Suppressor macrophage treated with lipopolysaccharide for 4 hours (primary cell): ENCODE measurements around the gene TEX47.

ENCODE experiments used
- DNase-seq: peaks from one replicate; pipeline ENCODE4 v3.0.0-alpha.2; 2020

Gene TEX47

DNA sequence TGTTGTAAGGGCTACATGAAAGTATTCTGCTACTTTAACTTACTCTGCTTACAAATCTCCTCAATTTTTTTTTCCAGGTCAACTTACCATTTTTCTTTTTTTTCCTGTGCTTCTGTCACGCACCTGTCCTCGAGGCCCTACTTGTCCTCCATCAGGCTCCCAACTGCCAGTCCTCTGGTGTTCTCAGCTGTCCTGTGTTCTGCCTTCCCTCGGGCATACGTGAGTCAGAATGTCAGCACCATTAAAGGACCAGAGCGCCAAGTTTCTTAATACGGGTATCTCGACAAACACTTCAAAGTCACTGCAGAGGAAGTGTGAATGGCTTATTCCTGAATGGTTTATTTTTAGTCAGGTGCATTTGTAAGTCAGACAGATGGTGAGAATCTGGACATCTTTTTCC is at the start of gene TEX47:
Gene TEX47 (minus strand): TSS at position 185 of the 400 bp plus-strand sequence. CDS start 795 bp downstream, outside the sequence.
- DNase-seq: no peak

DNA sequence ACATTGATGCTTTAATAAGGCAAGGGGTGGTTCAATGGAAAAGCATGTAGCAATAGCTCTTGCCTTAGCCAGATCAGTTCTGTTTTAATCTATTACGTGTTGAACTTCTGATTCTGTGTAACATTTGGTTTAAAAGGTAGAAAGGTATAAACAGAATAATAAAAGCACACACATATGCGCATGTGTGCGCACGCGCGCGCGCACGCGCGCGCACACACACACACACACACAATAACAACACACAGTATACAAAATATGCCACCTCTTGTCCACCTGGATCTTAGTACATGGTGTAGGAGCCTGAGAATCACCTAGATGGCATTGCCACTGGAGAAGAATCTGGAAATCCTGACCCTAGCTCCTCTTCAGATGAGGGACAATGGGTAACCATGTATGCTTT is 49.6 kb upstream of the TEX47 start:
- DNase-seq: no peak

DNA sequence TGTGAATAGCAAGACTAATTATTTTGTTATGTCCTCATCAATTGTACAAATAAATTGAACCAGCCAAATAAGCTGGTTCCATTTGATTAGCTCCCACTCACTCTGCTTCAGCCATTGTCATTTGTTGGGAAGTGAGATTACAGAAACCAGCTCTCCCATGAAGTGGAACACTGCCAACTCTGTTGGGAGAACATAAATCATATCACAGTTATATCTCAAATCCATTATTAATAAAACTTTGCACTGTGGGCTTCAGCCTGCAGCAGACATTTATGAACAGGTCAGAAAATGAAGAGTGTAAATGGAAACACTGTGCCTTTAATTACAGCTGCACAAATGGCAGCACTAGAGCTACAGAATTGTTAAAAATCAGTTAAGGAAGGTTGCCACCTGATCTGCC is 46.7 kb upstream of the TEX47 start:
- DNase-seq: no peak

- peak; percentile 46 for DNase-seq
These were observed 39.7 kb upstream of the TEX47 start for GRCh38 chr7:88835147-88835728.

GRCh38 chr7:88826222-88826621 is 30.7 kb upstream of the TEX47 start:
- no peak for DNase-seq

DNA sequence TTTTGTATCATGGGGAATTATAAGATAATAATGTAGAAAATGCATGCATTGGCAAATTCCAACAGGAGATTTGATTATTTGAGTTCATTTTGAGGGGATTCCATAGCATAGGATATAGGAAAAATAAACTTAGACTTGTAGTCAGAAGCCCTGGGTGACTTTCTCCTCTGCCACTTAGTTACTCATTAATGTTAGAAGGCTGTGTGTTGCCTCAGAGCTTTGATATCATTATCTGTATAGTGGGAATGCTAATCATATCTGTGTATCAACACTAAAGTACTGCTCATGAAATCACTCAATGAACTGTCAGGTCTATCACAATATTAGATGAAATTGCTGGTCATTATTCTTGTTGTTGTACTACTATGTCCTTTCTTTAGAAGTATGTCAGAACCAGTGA is 23.0 kb upstream of the TEX47 start:
- DNase-seq: no peak

DNA sequence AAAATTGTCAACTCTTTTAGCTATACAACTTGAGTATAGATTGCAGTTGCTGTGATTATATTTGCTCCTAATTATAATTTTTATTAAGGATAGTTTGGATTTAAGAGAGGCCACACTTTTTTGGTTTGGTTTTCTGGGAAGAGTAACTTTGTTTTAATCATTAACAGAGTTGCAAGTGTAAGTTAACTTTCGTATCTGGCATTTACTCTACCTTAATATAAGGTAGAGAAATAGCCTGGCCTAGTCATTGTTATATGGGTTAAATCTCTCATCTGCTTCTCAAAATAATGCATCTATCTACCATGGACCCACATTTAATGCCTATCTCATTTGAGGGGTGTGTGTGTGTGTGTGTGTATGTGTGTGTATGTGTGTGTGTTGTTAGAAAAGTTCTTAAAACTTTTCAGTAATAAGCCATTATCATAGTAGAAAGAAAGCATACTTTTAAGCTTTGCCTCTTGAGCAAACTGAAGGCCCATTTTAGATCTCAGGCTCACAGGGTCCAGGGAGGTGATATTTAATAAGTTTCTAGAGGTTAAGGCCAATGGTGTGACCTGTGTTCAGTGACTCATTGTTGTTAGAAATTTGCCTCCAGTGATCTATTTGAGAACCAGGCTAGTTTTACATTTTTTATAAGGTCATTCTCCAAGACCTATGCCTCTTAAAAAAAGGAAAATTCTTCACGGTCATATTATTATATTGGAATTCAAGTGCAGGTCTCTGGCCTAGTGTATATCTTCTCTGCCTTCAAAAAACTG is 10.9 kb upstream of the TEX47 start:
- DNase-seq: no peak

- no peak for DNase-seq
These were observed 5.5 kb upstream of the TEX47 start for GRCh38 chr7:88801046-88801445.

DNA sequence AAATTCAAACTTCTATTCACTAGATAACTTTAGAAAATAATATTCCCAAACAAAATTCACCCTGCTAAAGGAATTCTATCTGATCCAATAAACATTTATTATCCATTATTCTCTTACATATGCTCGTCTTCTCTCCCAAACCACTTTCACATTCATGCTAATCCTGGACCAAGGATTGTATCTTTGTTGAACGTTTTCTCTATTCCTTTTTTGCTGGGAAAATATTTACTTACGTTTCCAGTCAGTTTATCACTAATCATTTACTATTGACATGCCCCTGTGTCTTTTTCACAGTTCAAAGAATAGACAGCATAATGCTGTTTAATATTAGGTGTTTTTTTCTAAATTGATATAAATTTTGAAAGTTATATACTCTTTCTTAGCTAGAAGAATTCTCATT is 3.2 kb downstream of the TEX47 start:
- no peak for DNase-seq

DNA sequence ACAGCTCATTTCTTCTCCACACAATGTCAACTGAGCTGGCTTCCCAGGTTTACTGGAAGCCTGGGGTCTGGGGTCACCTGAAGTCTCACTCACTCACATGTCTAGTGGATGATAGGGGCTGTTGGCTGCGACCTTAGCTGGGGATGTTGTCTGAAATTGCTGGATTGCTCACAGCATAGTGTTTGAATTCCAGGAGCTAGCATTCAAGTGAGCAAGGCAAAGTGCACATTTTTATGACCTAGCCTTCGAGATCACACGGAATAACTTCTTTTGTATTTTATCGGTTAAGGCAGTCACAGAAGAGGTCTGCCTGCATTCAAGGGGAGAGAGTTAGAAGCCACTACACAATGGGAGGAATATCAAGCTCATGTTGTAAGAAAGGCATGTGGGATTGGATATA is 3.6 kb downstream of the TEX47 start:
- no peak for DNase-seq

DNA sequence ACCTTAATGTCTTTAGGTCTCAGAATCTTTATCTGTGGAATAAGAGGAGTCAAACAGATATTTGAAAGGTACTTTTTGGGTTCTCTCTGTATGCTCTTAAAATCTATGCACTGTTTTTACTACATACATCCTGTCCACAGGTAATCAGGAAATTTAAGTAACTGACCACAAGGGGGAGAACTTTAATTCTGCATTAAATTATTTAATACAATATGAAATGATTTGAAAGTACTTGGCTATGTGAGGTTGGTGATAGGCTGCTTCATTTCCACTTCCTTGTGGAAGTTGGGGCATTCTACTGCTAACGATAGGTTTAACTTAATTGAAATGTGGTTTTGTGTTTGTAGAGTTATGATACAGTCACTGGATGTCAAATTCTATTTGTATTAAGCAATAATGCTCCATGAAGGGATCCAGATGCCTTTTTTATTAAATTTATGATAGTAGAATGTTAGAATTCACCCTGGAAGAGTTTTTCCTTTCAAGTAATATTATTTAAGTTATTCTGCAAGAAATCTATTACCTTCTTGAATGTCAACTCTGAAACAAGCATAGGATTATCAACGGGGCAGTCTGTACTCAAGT is 6.0 kb downstream of the TEX47 start:
- peak; percentile 20 for DNase-seq

DNA sequence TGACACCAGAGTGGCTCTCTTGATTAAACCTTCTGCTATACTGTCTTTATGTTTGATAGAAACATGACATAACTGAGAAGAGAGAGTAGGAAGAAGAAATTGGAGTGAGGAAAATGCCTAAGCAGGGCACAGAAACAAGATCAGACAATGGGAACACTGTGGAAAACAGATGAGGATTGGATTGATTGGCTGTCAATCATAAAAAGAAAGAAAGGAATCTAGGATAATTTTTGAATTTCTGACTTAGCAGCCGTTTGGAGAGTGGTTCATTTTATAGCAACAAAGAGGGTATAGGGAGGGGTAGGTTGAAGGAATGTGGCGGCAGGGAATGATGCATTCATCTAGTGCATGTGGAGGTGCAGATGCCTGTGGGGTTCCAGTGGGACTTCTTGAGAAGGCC is 7.8 kb downstream of the TEX47 start:
- DNase-seq: no peak

DNA sequence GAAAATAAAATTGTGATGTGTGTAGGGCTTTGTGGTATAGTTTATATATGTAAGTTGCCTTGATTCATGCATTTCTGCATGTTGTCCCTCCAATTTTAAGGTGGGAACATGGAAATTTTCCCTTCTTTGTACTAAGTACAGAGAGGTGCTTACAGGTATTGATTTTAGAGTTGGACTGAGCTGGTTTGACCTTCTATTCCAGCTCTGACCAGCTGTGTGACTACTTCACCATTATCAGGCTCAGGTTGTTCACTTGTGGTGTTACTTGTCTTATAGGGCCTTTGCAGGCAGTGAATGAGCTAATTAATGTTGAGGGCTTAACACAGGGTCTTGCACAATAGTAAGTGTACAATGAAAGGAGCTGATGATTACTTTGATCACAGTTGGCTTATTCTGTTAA is 19.7 kb downstream of the TEX47 start:
- no peak for DNase-seq

- no peak for DNase-seq
These were observed 22.8 kb downstream of the TEX47 start for GRCh38 chr7:88772776-88773175.

DNA sequence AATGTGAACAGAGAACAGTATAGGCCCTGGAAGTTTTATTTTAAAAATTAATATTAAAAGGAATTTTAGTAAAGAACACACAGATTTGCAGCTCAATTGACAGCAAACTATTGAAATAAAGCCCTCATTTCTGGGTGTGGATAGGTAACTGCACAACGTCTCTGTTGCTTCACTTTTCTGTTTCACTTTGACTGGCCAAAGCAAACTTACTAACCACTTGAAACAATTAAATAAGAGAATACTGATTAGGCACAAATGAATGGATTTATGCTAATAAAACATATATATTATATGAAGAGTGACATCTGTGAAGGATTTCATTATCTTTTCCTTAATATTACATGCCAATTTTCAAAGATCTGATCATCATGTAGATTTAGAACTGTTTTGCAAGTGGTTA is 24.1 kb downstream of the TEX47 start:
- no peak for DNase-seq

DNA sequence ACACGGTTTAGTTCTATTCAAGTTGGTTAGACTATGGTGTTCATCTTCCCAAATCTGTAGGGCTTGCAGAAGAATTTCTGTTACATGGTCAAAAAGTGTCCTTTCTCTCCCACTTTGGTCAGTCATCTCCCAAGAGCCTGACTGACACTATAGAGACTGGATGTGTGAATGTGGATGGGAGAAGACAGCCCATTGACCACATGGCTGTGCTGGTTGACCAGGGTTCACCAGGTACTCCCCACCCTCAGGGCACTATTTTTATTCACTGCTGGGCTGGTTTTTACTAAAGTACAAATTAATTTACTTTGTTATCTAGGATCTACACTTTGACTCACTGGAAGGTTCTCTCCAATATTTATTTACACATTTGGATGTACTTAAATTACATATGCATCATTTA is 33.8 kb downstream of the TEX47 start:
- DNase-seq: no peak

- DNase-seq: no peak
These were observed 35.4 kb downstream of the TEX47 start for GRCh38 chr7:88760136-88760515.

DNA sequence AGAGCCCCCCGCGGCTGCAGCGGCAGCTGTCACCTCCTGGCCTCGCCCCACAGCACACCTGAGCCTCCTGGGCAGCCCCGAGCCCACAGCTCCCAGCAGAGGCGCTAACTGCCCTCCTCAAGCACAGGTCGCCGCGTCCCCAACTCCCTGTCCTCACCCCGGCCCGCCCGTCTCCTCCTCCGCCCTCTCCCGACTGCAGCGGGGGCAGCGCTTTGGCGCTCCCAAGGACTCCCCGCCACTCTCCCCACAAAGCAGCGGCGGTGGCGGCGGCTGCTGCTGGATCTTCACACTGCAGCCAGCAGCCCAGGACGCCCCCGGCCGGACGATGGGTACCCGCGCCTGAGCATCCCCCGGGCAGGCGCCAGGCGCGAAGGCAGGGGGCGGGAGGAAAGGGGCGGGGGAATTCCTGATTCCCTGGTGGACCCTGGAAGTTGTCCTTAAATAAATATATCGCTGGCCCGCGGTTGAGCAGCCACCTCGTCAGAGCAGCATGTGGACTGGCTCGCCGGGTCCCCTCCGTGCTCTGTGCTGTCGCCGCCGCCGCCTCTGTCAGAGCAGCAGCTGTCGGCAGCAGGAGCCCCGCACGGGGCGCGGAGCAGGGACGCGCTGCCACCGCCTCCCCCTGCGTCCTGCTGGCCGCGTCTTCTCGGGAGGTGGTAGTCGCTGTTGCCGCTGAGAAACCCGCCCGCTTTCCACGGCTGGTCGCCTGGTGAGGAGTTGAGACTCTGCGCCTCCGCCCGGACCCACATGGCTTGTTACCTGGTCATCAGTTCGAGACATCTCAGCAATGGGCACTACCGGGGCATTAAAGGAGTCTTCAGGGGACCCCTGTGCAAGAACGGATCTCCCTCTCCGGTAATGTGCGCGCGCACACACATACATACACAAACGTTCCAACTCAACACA is 36.1 kb downstream of the TEX47 start, which contains the start of gene ZNF804B:
Gene ZNF804B (plus strand): TSS at position 471 of the 906 bp plus-strand sequence. CDS start 277 bp downstream, at position 748.
- no peak for DNase-seq

GRCh38 chr7:88758381-88759229 is 36.9 kb downstream of the TEX47 start:
- DNase-seq: no peak

- no peak for DNase-seq
These were observed 38.2 kb downstream of the TEX47 start for GRCh38 chr7:88757371-88757770.

DNA sequence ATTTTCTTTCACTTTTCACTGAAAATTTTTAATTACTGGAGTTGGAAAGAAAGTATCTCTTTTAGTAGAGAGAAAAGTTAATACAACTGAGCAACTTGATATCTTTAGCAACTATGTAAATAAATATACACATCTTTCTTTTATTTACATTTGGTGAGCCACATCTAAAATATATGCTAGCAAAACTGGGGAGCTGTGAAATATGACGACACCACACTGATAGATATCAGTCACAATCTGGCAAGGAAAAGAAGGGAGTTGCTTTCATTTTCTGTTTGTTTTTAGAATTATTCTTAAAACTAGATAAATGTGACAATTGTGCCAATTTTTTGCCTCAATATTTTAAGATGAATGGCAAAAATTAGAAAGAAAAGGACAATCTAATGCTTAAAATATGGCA is 38.7 kb downstream of the TEX47 start:
- DNase-seq: no peak

DNA sequence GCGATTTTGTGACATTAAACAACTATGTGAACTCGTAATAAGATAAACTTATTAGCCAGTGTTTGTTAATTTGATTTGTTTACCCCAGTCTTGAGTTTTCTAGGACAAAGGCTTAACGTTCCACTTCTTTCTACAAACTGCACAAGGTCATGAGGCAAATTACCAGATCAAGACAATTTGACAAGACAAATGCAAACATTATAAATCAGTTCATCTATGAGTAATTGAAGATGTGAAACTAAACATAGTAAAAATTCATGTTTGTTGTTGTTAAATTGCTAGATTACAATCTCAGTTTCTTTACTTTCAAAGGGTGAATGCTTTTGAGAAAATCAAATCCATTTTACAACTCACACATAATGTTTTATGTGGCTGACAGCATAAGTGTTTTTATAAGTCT is 49.4 kb downstream of the TEX47 start:
- no peak for DNase-seq
